Choroid plexus epithelial cell (primary cell): ENCODE measurements around the gene ING3.

Source experiments
- DNase-seq: peaks from one replicate; pipeline ENCODE4 v3.0.0-alpha.2; 2010; ENCODE audit warnings: low read depth
- H3K4me3 ChIP-seq: 2 replicates; pipeline ENCODE4 v1.5.1; 2011; ENCODE audit warnings: low read depth, mild to moderate bottlenecking, control low read depth, low read length, moderate library complexity
- TF ChIP-seq, protein P1 (sequence below): conservative IDR thresholded peaks from 2 replicates; pipeline ENCODE4 v1.5.1; 2011; ENCODE audit warnings: low read depth, mild to moderate bottlenecking, control low read depth, inconsistent platforms, low read length, moderate library complexity

ING3 gene

DNA sequence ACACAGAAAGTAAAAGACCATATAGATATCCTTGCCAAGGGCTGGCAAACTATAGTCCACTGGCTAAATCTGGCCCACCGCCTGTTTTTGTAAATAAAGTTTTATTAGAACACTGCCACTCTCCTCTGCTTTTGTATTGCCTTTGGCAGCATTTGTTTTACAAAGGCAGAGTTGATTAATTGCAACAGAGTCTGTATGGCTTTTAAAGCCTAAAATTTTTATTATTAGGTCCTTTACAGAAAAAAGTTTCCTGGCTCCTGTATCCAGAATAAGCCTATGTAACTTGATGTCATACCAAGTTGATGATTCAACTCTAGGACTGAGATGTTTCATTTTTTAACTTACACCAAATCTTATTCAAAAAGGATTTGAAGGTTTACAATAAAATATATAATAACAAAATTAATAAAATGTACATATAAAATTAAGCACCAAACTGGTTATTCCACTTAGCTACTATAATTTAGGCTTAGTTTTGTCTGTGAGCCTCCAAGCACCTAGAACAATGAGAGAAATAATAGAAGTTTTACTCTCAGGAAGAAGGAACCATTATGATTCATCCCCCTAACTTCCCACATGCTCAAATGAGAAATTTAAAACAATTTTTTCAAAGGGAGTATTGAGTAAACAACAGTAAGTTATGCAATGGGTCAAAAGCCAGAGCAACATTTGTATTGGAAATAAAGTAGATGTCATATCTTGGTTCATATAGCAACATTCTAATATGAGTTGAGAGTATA lies 69.8 kb downstream of the ING3 start:
- H3K4me3 ChIP-seq = no peak overlapping the region
- TF ChIP-seq, protein P1, sequence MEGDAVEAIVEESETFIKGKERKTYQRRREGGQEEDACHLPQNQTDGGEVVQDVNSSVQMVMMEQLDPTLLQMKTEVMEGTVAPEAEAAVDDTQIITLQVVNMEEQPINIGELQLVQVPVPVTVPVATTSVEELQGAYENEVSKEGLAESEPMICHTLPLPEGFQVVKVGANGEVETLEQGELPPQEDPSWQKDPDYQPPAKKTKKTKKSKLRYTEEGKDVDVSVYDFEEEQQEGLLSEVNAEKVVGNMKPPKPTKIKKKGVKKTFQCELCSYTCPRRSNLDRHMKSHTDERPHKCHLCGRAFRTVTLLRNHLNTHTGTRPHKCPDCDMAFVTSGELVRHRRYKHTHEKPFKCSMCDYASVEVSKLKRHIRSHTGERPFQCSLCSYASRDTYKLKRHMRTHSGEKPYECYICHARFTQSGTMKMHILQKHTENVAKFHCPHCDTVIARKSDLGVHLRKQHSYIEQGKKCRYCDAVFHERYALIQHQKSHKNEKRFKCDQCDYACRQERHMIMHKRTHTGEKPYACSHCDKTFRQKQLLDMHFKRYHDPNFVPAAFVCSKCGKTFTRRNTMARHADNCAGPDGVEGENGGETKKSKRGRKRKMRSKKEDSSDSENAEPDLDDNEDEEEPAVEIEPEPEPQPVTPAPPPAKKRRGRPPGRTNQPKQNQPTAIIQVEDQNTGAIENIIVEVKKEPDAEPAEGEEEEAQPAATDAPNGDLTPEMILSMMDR = no peak
- DNase-seq = peak; percentile 86

DNA sequence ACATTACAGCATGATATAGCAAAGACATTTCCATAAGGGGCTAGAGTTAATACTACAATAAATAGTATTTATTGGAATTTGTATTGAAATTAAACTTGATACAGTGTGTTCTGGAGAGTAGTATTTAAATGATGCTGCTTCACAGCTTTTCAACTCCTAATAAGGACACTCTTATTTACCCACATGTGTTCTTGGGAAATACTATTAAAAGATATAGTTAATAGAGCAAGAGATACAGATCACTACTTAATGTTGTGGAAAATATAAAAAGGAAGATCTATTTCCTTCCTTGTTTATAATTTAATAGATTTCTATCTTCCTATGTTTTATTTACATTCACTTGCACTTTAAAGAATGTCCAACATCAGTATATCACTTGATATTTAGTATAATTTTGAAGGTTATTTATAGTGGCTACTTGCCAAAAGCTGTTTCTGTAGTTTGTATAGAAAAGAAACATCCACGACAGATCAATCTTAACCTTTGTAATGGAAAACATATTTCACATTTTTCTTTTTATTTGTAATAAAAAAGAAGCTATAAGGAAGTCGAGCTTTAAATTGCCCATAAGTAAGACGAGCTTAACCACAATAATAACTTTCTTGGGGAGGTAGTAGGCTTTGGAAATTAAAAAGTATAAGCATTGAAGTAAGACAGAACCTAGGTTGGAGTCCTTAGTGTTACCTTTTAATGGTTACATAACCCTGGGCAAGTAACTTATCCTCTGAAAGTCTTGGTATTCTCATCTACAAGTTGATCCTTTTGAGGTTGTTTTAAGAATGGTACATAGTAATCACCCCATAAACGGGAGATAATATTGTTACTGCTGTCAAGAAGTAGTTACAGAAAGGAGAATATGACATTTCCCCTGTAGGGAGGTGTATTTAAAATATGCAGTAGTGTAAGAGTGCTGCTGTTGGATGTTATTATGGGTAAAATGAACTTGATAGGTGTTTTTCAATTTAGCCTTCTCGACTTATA lies 70.7 kb downstream of the ING3 start:
- TF ChIP-seq, protein P1 = no peak
- DNase-seq = no peak
- no peak overlapping the region for H3K4me3 ChIP-seq

DNA sequence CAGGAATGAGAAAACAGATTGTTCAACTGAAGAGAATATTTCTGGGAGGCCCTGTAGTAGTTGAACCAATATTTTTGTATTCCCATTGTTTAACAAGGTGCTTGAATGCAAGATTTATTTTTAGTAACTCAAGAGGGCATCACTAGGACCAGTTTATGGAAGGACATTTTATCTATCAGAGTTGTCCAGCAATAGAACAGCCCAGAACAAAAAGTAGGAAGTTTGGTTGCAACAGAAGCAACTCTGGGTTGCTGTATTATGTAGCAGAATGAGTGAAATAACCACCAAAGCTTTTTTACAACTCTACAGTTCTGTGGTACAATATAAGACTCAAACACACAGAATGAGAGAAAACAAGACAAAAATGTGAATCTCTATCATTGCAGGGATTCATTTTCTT lies 72.6 kb downstream of the ING3 start:
- DNase-seq = no peak
- TF ChIP-seq, protein P1 = no peak
- H3K4me3 ChIP-seq = no peak overlapping the region

DNA sequence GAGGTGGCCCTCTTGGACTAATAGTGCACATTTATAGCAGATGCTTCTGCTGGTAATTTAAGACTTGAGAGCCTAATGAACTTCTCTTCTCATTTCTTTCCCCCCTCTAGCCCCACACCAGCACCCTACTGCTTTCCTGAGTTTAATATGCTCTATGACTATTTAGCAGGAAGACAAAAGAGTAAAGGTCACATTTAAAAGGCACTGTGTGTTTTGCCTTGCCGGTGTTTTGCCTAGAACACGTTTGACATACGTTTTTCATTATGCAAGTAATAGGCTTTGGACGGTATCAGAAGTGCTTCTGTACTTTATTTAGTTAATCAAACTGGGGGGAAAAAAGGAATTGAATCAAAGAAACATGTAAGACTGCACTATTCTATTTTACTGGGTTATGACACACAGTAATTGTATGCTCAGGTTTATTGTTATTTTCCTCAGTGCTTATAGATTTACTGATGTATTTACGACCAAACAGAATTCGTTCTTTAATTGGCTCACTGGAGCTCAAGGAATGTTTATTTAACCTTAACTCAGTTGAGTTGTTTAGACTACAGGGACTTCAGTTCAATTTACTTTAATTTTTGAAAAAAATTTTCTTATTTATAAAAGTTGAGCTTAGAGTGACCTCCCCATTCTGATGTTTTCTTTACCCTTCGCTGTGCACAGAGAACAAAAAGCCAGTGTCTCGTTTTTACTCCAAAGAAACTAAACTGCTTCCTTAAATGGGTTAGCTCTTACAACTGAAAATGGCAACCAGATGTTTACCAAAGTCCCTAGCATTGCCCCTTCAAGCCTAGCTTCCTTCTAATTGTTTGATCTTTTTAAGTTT lies 73.3 kb downstream of the ING3 start:
- no peak overlapping the region for H3K4me3 ChIP-seq
- TF ChIP-seq, protein P1 = no peak
- DNase-seq = peak; percentile 70

DNA sequence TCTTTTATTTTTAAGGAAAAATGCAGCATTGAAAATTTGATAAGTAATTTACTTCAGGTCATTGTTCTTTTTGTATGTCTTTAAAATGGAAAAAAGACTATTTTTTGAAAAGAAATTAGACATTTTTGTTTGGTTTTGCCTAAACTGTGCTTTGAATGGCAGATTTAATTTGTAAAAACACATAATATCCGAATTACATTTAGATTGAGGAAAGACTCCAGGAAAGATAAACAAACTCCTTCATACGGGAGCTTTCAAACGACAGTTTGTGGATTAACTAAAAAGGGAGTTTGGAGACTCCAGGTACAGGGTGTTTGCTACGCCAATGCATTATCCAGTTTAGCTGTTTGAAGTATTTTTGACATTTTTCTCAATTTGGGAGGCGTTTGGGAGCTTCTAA lies 74.0 kb downstream of the ING3 start:
- TF ChIP-seq, protein P1 = no peak
- H3K4me3 ChIP-seq = no peak overlapping the region
- no peak for DNase-seq

DNA sequence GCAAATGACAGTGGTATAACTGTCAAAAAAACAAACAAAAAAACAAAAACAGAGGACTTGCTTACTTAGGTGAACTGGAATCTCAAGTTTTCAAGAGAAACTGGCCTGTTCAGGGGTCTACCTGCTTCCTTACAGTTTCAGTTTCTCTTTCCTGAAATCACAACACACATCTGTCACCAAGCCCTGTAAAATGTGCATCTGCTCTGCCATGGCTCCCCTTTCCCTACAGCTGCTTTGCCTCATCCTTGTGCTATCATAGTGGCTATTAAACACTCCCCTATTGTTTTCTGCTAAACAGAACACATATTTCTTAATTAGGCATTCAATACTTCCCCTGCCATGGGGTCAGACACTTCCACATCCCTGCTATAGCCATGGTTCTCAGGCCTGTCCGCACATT lies 75.6 kb downstream of the ING3 start:
- no peak overlapping the region for H3K4me3 ChIP-seq

More for the DNA sequence above, 75.6 kb downstream of the ING3 start:
- no peak for DNase-seq
- TF ChIP-seq, protein P1 = no peak
